Stimulated activated CD4-positive, alpha-beta T cell treated with anti-CD3 and anti-CD28 coated beads, TNF-alpha, amount 100 ng/mL, for 1 hour (primary cell): ENCODE results near the gene RGPD3.
"Not testable (repeated sequence)": the region's sequence is repeated elsewhere in the genome, so short reads cannot be mapped to it uniquely, and the experiment has no call there.

Experiments
- DNase-seq, 3 donors: peaks; one replicate each; pipeline ENCODE4 v3.0.0-alpha.2; 2020; ENCODE audit warnings: low read depth in 3 of 3, low spot score in 1 of 3

The RGPD3 gene

DNA sequence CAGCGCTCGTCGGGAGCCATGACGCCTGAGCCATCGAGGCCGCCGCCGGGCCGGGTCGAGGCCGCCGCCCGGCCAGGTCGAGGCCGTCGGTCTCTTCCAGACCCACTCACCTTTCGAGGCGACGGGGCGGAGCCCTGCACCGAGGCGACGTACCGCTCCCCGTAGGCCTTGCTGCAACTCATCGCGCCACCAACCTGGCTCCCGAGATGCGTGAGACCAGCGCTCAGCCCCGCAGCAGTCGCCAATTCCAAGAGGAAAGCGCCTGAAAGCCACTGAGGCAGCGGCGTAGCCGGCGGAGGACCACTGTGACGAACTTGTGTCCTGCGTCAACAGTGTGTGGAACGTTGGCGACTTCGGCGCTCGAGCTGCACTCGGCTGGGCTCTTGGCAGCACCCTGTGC, at the start of gene RGPD3:
Gene RGPD3, minus strand, starts transcription at position 307 of the 400 bp plus-strand sequence. Its CDS starts 125 bp downstream, at position 182.
- DNase-seq, result not testable (repeated sequence)

DNA sequence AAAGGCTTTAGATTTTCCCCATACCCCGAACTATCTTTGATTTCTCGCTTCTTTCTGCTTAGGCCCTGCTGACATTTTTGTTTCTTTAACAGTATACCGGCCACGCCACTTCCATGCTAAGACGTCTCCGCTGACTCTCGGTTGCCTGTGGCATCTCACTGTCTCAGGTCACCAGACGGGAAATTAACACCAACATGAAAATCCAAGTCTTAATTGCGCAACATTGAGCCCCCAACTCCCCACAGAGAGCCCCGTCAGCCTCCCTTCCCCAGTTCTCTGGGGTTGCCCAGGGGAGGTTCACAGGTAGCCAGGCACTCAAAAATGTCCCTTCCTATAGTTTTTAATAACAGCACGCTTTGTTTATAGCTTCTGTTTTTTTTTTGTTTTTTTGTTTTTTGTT, 49.1 kb upstream of the RGPD3 start:
- no peak for DNase-seq

- DNase-seq, result no peak
Measured at GRCh38 chr2:106516864-106517263, 48.7 kb upstream of the RGPD3 start.

- DNase-seq, result no peak
Measured at GRCh38 chr2:106516436-106516835, 48.2 kb upstream of the RGPD3 start.

GRCh38 chr2:106514827-106515226, 46.6 kb upstream of the RGPD3 start:
- not testable (repeated sequence) for DNase-seq

GRCh38 chr2:106513391-106513790, 45.2 kb upstream of the RGPD3 start:
- DNase-seq, result not testable (repeated sequence)

- DNase-seq, result not testable (repeated sequence)
Measured at GRCh38 chr2:106511934-106512333, 43.7 kb upstream of the RGPD3 start.

- not testable (repeated sequence) for DNase-seq
Measured at GRCh38 chr2:106511476-106511901, 43.3 kb upstream of the RGPD3 start.

GRCh38 chr2:106510791-106511190, 42.6 kb upstream of the RGPD3 start:
- not testable (repeated sequence) for DNase-seq

DNA sequence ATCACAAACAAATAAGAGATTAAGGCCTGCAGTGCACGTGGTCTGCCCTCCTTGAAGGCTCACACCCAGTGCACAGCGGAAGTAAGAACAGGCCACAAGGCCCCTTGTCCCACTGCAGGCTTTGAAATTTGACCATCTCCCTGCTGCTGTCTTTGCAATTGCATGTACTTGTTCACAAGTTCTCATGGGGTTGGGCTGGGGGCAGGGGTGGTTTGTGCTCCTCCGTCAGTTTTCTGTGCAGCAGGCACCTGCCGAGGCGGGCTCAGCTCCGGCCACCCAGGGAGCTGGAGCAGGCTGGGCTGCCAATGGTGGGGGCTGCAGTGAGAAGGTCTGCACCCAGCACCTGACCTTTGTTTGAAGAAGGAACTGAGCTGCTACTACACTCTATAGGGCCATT, 41.2 kb upstream of the RGPD3 start:
- not testable (repeated sequence) for DNase-seq

DNA sequence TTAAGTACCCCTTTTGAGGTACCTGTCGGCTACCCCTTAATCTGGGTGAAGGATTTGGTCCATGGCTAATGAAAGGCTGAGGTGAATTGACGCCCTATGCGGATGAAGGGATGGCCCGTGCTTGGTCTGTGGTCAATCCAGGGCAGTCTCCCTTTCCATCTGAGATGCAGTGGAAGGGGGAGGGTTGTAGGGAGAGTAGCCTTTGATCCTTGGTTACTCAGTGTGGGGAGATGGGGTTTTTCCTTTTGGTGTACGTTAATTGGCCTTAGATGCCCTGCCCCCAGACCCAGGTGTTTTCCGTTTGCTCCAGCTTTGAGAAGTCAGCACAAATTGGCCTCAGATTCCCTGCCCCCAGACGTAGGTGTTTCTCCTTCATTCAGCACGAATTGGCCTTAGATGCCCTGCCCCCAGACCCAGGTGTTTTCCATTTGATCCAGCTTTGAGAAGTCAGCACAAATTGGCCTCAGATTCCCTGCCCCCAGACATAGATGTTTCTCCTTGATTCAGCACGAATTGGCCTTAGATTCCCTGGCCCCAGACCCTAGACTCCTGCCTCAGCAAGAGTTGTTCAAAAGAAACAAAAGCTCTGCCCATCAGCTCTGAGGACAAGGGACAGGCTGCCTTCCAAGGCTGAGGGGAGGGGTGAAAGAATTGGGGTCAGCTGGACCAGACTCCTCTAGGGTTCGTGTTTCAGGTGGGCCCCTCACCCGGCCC, 40.6 kb upstream of the RGPD3 start:
- not testable (repeated sequence) for DNase-seq

DNA sequence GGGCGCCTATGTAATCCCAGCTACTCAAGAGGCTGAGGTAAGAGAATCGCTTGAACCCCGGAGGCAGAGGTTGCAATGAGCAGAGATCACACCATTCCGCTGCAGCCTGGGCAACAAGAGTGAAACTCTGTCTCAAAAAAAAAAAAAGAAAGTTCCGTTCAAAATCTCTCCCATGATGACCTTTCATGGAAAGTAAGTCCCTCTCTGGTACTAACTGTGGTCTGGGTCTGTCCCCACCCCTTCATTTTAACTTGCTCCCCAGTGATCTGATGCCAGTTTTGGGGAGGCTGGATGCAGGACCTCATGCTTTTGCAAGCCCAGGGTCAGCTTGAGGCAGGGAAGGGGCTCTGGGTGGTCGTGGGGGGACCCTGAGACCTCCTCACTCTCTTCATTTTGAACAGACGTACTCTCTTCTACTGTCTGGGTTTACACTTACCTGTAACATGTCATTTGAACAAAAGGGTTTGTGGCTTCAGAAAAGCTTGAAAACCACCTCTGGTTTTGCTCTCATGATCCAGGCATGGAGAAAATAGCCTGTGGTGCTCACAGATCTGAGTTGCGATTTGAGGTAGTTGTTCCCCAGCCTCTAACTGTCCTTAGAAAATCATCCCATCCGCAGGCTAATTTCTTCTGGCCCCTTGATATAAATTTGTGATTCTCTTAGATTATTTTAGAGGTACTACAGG, 37.9 kb upstream of the RGPD3 start:
- not testable (repeated sequence) for DNase-seq

- not testable (repeated sequence) for DNase-seq
Measured at GRCh38 chr2:106504787-106505186, 36.6 kb upstream of the RGPD3 start.

DNA sequence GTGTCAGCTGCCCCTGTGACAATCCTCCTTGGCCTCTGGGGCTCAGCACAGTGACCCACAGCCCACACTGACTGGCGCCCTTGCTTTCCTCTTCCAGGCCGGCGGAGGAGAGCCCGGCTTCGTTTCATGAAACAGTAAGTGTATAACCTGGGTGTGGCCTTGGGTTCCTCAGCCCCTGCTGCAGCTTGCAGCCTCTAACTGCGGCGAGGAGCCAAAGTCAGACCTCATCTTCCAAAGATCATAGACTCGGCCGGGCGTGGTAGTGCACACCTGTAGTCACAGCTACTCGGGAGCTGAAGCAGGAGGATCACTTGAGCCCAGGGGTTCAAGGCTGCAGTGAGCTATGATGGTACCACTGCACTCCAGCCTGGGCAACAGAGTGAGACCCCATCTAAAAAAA, 36.0 kb upstream of the RGPD3 start:
- DNase-seq, result not testable (repeated sequence)

GRCh38 chr2:106502351-106502750, 34.1 kb upstream of the RGPD3 start:
- DNase-seq, result not testable (repeated sequence)

DNA sequence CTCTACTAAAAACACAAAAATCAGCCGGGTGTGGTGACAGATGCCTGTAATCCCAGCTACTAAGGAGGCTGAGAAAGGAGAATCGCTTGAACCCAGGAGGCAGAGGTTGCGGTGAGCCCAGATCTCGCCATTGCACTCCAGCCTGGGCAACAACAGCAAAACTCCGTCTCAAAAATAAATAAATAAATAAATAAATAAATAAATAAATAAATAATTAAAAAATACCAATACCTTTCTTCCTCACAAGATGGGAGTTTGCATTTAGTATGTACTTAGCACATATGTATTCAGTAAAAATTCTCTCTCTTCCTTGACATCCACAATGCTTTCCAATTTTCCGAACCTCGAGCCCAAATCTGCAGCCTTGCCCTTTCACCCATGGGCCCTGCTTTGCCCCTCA, 32.1 kb upstream of the RGPD3 start:
- DNase-seq, result not testable (repeated sequence)

DNA sequence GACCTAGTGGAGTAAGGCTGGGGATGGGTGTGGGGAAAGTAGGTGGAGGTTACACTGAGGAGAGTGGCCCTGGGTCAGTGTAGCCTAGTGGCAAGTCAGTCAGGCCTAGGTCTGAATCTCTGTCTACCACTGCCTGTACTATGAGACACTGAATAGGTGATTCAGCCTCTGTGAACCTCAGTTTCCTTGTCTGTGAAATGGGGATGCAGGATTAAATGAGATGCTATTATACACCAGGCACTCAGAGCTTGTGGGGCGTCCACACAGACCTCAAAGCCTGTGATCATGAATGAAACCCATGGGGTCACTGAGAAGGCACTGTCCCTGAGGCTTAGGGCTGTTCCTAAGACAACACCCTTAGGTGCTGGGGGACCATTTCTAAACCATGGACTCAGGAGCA, 30.3 kb upstream of the RGPD3 start:
- DNase-seq, result not testable (repeated sequence)

GRCh38 chr2:106492913-106493312, 24.7 kb upstream of the RGPD3 start:
- DNase-seq, result not testable (repeated sequence)

DNA sequence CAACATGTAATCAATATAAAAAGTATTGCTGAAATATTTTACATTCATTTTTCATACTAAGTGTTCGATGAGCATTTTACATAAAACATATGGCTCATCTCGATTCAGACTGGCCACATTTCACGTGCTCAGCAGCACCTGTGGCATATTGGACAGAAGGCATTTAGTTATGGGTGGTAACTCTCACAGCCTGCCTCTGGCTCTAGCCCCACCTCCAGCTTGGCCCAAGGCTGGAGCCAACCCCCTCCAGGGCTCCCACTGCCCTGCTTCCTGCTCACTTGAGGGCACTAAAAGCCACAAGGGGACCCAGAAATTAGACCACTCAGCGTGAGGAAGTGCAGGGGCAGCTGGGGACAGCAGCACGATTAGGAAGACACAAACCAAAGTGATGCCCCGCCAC, 24.2 kb upstream of the RGPD3 start:
- not testable (repeated sequence) for DNase-seq

- not testable (repeated sequence) for DNase-seq
Measured at GRCh38 chr2:106489701-106490100, 21.5 kb upstream of the RGPD3 start.

- DNase-seq, result not testable (repeated sequence)
Measured at GRCh38 chr2:106487386-106488191, 19.4 kb upstream of the RGPD3 start.
